ENCODE measurements around the gene SRGAP1. TPM values are rescaled to one million over a fixed set of nuclear protein-coding genes. Genes with fewer than 3 reads are reported as not detected.

Gene SRGAP1
- total RNA-seq, 2 experiments from 2014 or later: 0.03 to 0.08 TPM

- Mint-ChIP-seq H3K4me1 (peaks cover 1% of the 10 kb centered on the region), H3K9me3 (no peaks in the 10 kb centered on the region), H3K27ac (no peak overlapping the region), H3K27me3 (no peaks in the 10 kb centered on the region), H3K4me3 (no peak overlapping the region), H3K36me3 (no peaks in the 10 kb centered on the region)
- no peak for ATAC-seq (ENCODE audit: low read depth)
- POLR2A ChIA-PET: no interaction called here
- DNase-seq: no peak
Measured at GRCh38 chr12:63944586-63945228, 100.2 kb downstream of the SRGAP1 start.

GRCh38 chr12:63945777-63946176 lies 101.3 kb downstream of the SRGAP1 start:
- Mint-ChIP-seq H3K9me3 (no peaks in the 10 kb centered on the region), H3K4me3 (no peak overlapping the region), H3K4me1 (peaks cover 1% of the 10 kb centered on the region), H3K27ac (no peak overlapping the region), H3K36me3 (no peaks in the 10 kb centered on the region), H3K27me3 (no peaks in the 10 kb centered on the region)
- ATAC-seq (ENCODE audit: low read depth) (no peak), DNase-seq (no peak)
- POLR2A ChIA-PET: no interaction called here

GRCh38 chr12:63948211-63948610 lies 103.7 kb downstream of the SRGAP1 start:
- peaks cover 4% of the 10 kb centered on the region for H3K27me3 Mint-ChIP-seq
- no peak for DNase-seq
- no peaks in the 10 kb centered on the region for H3K36me3 Mint-ChIP-seq
- H3K4me3 Mint-ChIP-seq: no peak overlapping the region
- no peak for ATAC-seq (ENCODE audit: low read depth)
- H3K9me3 Mint-ChIP-seq: no peaks in the 10 kb centered on the region
- peaks cover 1% of the 10 kb centered on the region for H3K4me1 Mint-ChIP-seq
- POLR2A ChIA-PET: no interaction called here
- no peak overlapping the region for H3K27ac Mint-ChIP-seq

GRCh38 chr12:63949902-63950301 lies 105.4 kb downstream of the SRGAP1 start:
- Mint-ChIP-seq H3K9me3 (no peaks in the 10 kb centered on the region), H3K4me3 (no peak overlapping the region), H3K27me3 (peaks cover 7% of the 10 kb centered on the region), H3K36me3 (no peaks in the 10 kb centered on the region), H3K4me1 (peaks cover 1% of the 10 kb centered on the region), H3K27ac (no peak overlapping the region)
- no peak for DNase-seq
- ATAC-seq (ENCODE audit: low read depth): no peak
- POLR2A ChIA-PET: no interaction called here

- ATAC-seq (ENCODE audit: low read depth): no peak
- H3K36me3 Mint-ChIP-seq: no peaks in the 10 kb centered on the region
- POLR2A ChIA-PET: no interaction called here
- no peak for DNase-seq
- no peaks in the 10 kb centered on the region for H3K9me3 Mint-ChIP-seq
- peaks cover 11% of the 10 kb centered on the region for H3K27me3 Mint-ChIP-seq
- no peak overlapping the region for H3K4me3 Mint-ChIP-seq
- H3K27ac Mint-ChIP-seq: no peak overlapping the region
- no peaks in the 10 kb centered on the region for H3K4me1 Mint-ChIP-seq
Measured at GRCh38 chr12:63952995-63953394, 108.5 kb downstream of the SRGAP1 start.

- no peak for DNase-seq
- no peaks in the 10 kb centered on the region for H3K9me3 Mint-ChIP-seq
- POLR2A ChIA-PET: no interaction called here
- ATAC-seq (ENCODE audit: low read depth): no peak
- no peak overlapping the region for H3K27ac Mint-ChIP-seq
- H3K27me3 Mint-ChIP-seq: peaks cover 11% of the 10 kb centered on the region
- no peak overlapping the region for H3K4me3 Mint-ChIP-seq
- no peaks in the 10 kb centered on the region for H3K4me1 Mint-ChIP-seq
- no peaks in the 10 kb centered on the region for H3K36me3 Mint-ChIP-seq
Measured at GRCh38 chr12:63955831-63956666, 111.5 kb downstream of the SRGAP1 start.

- H3K36me3 Mint-ChIP-seq: no peaks in the 10 kb centered on the region
- no peak for ATAC-seq (ENCODE audit: low read depth)
- no peaks in the 10 kb centered on the region for H3K9me3 Mint-ChIP-seq
- peaks cover 9% of the 10 kb centered on the region for H3K27me3 Mint-ChIP-seq
- no peak overlapping the region for H3K4me3 Mint-ChIP-seq
- no peaks in the 10 kb centered on the region for H3K4me1 Mint-ChIP-seq
- H3K27ac Mint-ChIP-seq: no peak overlapping the region
- no peak for DNase-seq
- POLR2A ChIA-PET: no interaction called here
Measured at GRCh38 chr12:63957496-63957895, 113.0 kb downstream of the SRGAP1 start.

- Mint-ChIP-seq H3K4me3 (no peak overlapping the region), H3K27ac (no peak overlapping the region), H3K36me3 (no peaks in the 10 kb centered on the region), H3K27me3 (peaks cover 5% of the 10 kb centered on the region), H3K4me1 (no peaks in the 10 kb centered on the region), H3K9me3 (no peaks in the 10 kb centered on the region)
- DNase-seq (no peak), ATAC-seq (ENCODE audit: low read depth) (no peak)
- POLR2A ChIA-PET: no interaction called here
Measured at GRCh38 chr12:63958876-63959580, 114.5 kb downstream of the SRGAP1 start.

GRCh38 chr12:63961048-63961447 lies 116.5 kb downstream of the SRGAP1 start:
- Mint-ChIP-seq H3K9me3 (no peaks in the 10 kb centered on the region), H3K27me3 (peaks cover 5% of the 10 kb centered on the region), H3K4me1 (no peaks in the 10 kb centered on the region), H3K4me3 (no peak overlapping the region), H3K27ac (no peak overlapping the region), H3K36me3 (no peaks in the 10 kb centered on the region)
- ATAC-seq (ENCODE audit: low read depth) (no peak), DNase-seq (no peak)
- POLR2A ChIA-PET: no interaction called here

GRCh38 chr12:63961543-63961942 lies 117.0 kb downstream of the SRGAP1 start:
- ATAC-seq (ENCODE audit: low read depth): no peak
- DNase-seq: no peak
- H3K9me3 Mint-ChIP-seq: no peaks in the 10 kb centered on the region

GRCh38 chr12:63963868-63964267 lies 119.4 kb downstream of the SRGAP1 start:
- no peak overlapping the region for H3K27ac Mint-ChIP-seq
- H3K4me3 Mint-ChIP-seq: no peak overlapping the region
- DNase-seq (no peak), ATAC-seq (ENCODE audit: low read depth) (no peak)
- POLR2A ChIA-PET: no interaction called here
- no peaks in the 10 kb centered on the region for H3K9me3 Mint-ChIP-seq
- no peaks in the 10 kb centered on the region for H3K36me3 Mint-ChIP-seq
- peaks cover 3% of the 10 kb centered on the region for H3K27me3 Mint-ChIP-seq
- H3K4me1 Mint-ChIP-seq: no peaks in the 10 kb centered on the region

More at GRCh38 chr12:63961543-63961942, 117.0 kb downstream of the SRGAP1 start:
- H3K4me3 Mint-ChIP-seq: no peak overlapping the region
- no peaks in the 10 kb centered on the region for H3K36me3 Mint-ChIP-seq
- H3K27me3 Mint-ChIP-seq: peaks cover 3% of the 10 kb centered on the region
- H3K27ac Mint-ChIP-seq: no peak overlapping the region
- POLR2A ChIA-PET: no interaction called here
- no peaks in the 10 kb centered on the region for H3K4me1 Mint-ChIP-seq

- H3K9me3 Mint-ChIP-seq: no peaks in the 10 kb centered on the region
- H3K27me3 Mint-ChIP-seq: peaks cover 3% of the 10 kb centered on the region
- POLR2A ChIA-PET: no interaction called here
- no peaks in the 10 kb centered on the region for H3K4me1 Mint-ChIP-seq
- ATAC-seq (ENCODE audit: low read depth) (no peak), DNase-seq (no peak)
- H3K27ac Mint-ChIP-seq: no peak overlapping the region
- H3K4me3 Mint-ChIP-seq: no peak overlapping the region
- no peaks in the 10 kb centered on the region for H3K36me3 Mint-ChIP-seq
Measured at GRCh38 chr12:63964301-63964700, 119.8 kb downstream of the SRGAP1 start.

- Mint-ChIP-seq H3K4me1 (no peaks in the 10 kb centered on the region), H3K27ac (no peak overlapping the region), H3K4me3 (no peak overlapping the region), H3K9me3 (no peaks in the 10 kb centered on the region), H3K36me3 (no peaks in the 10 kb centered on the region), H3K27me3 (peaks cover 3% of the 10 kb centered on the region)
- ATAC-seq (ENCODE audit: low read depth) (no peak), DNase-seq (no peak)
- POLR2A ChIA-PET: no interaction called here
Measured at GRCh38 chr12:63965936-63966605, 121.6 kb downstream of the SRGAP1 start.
